GM12801 (cell line): ENCODE data around the gene CLDN14.

ENCODE experiments used
- TF ChIP-seq, protein P1 (sequence below): IDR thresholded peaks from one replicate; pipeline ENCODE4 v1.5.1; 2011; ENCODE audit warnings: control low read depth; ENCODE audit not compliant: insufficient read length; ENCODE audit errors: extremely low read depth

Gene CLDN14

DNA sequence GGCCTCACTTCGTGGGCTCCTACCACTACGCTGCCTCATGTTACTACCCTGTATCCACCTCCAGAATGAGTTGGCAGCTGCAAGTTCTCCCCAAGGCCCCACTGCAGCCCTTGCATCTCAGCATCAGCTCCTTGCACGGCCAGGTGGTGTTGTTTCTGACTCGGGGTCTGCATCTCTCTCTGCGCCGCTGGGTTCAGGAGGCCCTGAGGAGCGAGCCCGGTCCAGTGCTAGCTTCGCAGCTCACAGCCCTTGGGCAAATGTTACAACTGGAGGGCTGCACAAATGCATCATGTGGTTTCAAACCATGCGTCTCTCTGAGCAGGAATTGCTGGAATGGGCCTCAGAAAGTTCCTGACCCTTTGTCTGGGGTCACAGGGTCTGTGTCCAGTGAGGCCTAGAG, 3.2 kb upstream of the CLDN14 start:
- TF ChIP-seq, protein P1, sequence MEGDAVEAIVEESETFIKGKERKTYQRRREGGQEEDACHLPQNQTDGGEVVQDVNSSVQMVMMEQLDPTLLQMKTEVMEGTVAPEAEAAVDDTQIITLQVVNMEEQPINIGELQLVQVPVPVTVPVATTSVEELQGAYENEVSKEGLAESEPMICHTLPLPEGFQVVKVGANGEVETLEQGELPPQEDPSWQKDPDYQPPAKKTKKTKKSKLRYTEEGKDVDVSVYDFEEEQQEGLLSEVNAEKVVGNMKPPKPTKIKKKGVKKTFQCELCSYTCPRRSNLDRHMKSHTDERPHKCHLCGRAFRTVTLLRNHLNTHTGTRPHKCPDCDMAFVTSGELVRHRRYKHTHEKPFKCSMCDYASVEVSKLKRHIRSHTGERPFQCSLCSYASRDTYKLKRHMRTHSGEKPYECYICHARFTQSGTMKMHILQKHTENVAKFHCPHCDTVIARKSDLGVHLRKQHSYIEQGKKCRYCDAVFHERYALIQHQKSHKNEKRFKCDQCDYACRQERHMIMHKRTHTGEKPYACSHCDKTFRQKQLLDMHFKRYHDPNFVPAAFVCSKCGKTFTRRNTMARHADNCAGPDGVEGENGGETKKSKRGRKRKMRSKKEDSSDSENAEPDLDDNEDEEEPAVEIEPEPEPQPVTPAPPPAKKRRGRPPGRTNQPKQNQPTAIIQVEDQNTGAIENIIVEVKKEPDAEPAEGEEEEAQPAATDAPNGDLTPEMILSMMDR = no peak

DNA sequence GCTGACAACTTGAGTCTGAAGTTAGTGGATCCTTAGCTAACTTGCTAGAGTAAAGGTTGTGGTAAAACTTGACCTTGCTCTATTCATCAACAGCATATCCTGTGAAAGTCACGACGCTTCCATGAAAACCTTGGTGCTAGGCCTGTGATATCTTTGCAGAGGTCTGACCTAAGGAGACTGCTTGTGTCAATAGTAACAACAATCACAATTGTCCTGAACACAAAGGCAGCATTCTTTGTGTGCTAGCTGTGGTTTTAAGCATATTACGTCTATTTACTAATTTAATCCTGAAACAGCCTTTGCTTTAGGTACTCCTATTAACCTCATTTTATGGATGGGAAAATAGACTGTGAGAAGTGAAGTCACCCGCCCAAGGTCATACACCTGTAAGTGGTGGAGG, 2.8 kb upstream of the CLDN14 start:
- TF ChIP-seq, protein P1 = no peak

- TF ChIP-seq, protein P1 = no peak
These were observed 2.3 kb upstream of the CLDN14 start for GRCh38 chr21:36482181-36482580.

GRCh38 chr21:36481639-36482038, 1.7 kb upstream of the CLDN14 start:
- TF ChIP-seq, protein P1 = no peak

DNA sequence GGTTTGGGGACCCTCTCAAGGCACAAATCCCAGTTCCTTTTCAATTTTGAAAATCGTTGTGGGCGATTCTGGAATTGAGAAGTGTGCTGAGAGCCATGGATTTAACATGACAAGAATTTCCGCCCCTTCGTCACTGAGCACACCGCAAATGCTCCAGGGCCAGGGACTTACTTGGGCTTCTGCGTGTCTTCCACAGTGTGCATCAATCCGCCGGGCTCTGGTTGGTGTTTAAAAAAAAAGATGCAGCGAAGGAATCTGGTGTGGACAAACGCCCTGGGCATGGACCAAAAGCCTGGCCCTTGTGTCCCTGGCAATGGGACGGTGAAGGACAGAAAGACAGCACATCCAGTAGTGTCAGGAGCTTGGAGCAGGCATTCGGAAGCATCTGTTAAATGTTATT, 696 bp upstream of the CLDN14 start:
- TF ChIP-seq, protein P1 = no peak

DNA sequence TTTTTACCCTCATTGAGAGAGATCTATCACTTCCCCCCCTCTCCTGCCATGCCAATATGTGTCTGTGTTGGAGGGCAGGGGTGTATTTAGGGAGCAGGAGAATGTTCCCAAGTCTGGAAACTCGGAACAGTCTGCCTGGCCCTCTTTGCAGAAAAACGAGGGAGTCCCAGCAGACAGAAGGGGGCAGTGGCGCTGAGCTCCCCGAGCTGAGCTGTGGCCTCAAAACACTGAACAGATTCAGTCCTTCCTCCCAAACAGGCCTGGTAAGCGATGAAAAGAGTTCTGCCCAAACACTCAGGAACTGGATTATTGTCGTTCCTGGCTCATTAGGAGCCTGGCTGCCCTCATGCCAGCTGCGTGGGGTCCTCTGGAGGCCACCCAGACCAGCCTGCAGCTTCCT, 981 bp downstream of the CLDN14 start:
- TF ChIP-seq, protein P1 = no peak

- TF ChIP-seq, protein P1 = no peak
These were observed 1.7 kb downstream of the CLDN14 start for GRCh38 chr21:36478207-36478701.

DNA sequence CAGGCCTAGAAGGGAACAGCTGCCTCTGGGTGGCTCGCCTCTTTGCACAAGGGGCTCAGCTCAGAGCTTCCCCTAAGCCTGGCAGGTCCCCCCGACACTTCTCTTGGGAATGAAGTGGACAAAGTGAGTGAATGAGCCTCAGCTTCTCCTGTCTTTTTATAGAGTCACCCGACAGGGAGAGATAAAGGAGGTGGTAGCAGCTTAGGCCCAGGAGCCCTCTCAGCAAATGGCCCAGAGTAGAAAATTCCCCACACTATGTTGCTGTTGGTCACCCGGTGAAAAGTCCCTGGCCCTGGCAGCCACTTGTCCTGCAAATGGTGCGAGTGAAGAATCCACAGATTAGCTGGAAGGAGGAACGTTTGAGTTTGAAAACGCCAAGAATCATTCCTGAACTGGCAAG, 2.4 kb downstream of the CLDN14 start:
- TF ChIP-seq, protein P1 = no peak
